H1 (cell line): ENCODE results near the gene ADAMTS8. TPM values are rescaled to one million over a fixed set of nuclear protein-coding genes. Genes with fewer than 3 reads are reported as not detected.
A peak's percentile ranks its signal among the peaks of the same experiment; 100 is the strongest.

ENCODE experiments used
- CTCF ChIA-PET: fragments of 300-600 bp; sonication (Branson Sonifier 250); formaldehyde crosslinking; loops from one replicate; lab custom pipeline; 2021; ENCODE audit not compliant: partially characterized antibody; lab: Charles Lee
- POLR2A ChIA-PET: fragments of 300-600 bp; sonication (Branson Sonifier 250); formaldehyde crosslinking; loops from one replicate; lab custom pipeline; 2021; ENCODE audit warnings: inconsistent platforms; ENCODE audit not compliant: partially characterized antibody; lab: Charles Lee
- DNase-seq, 2 experiments: peaks; one replicate each; pipeline versions ENCODE4 v3.0.0 to v3.0.0-alpha.2; 2010 to 2022; ENCODE audit warnings: low spot score in 2 of 2, low read depth in 1 of 2, mixed read lengths in 1 of 2
- FAIRE-seq: peaks from 2 replicates; lab custom pipeline; 2011; peaks lifted over from hg19 to GRCh38; lab: Jason Lieb, UNC
- H2AFZ ChIP-seq: 2 replicates; pipeline ENCODE4 v1.8.1; 2012; ENCODE audit warnings: low read length, inconsistent platforms
- H2AK5ac ChIP-seq: 2 replicates; pipeline ENCODE4 v1.6.1; 2013; ENCODE audit warnings: low read depth, low read length
- H2BK120ac ChIP-seq: replicated peaks from 2 replicates; pipeline ENCODE3; 2013; ENCODE audit warnings: low read depth, low read length, inconsistent platforms
- H2BK12ac ChIP-seq: 2 replicates; pipeline ENCODE4 v1.6.1; 2013; ENCODE audit warnings: low read depth, low read length
- H2BK15ac ChIP-seq: 2 replicates; pipeline ENCODE4 v1.6.1; 2013; ENCODE audit warnings: low read length
- H2BK20ac ChIP-seq: 2 replicates; pipeline ENCODE4 v1.6.1; 2013; ENCODE audit warnings: low read length
- H2BK5ac ChIP-seq: 2 replicates; pipeline ENCODE4 v1.6.1; 2013; ENCODE audit warnings: low read depth, low read length
- H3K14ac ChIP-seq: 2 replicates; pipeline ENCODE4 v1.6.1; 2013; ENCODE audit warnings: inconsistent platforms; ENCODE audit not compliant: insufficient read length
- H3K18ac ChIP-seq: 2 replicates; pipeline ENCODE4 v1.6.1; 2013; ENCODE audit warnings: low read length; ENCODE audit errors: extremely low read depth
- H3K23ac ChIP-seq: 2 replicates; pipeline ENCODE4 v1.6.1; 2013; ENCODE audit warnings: inconsistent platforms; ENCODE audit not compliant: insufficient read length
- H3K23me2 ChIP-seq: 2 replicates; pipeline ENCODE4 v1.6.1; 2013; ENCODE audit warnings: low read depth, low read length
- H3K27ac ChIP-seq: 2 replicates; pipeline ENCODE4 v1.6.1; 2011; ENCODE audit warnings: low read depth, low read length, inconsistent platforms
- H3K27me3 ChIP-seq, 4 experiments: replicated peaks in 1 of 4; 1 replicate in 1 of 4; 2 replicates in 3 of 4; pipeline versions ENCODE4 v1.6.1 to v1.8.1; 2011 to 2013; ENCODE audit warnings: low read length in 3 of 4, mild to moderate bottlenecking in 3 of 4, inconsistent platforms in 2 of 4, mixed read lengths in 2 of 4, moderate library complexity in 1 of 4; ENCODE audit not compliant: control insufficient read depth in 3 of 4, insufficient read depth in 3 of 4; ENCODE audit errors: extremely low read depth in 1 of 4
- H3K36me3 ChIP-seq, 4 experiments: 2 replicates each; pipeline versions ENCODE4 v1.6.1 to v1.8.1; 2011 to 2013; ENCODE audit warnings: mild to moderate bottlenecking in 4 of 4, low read length in 3 of 4, moderate library complexity in 2 of 4, control low read depth in 1 of 4, inconsistent platforms in 1 of 4; ENCODE audit not compliant: insufficient read depth in 4 of 4, control insufficient read depth in 2 of 4
- H3K4ac ChIP-seq: replicated peaks from 2 replicates; pipeline ENCODE3; 2013; ENCODE audit warnings: low read length, low read depth, mixed read lengths, inconsistent platforms; ENCODE audit not compliant: insufficient read length
- H3K4me1 ChIP-seq, 4 experiments: replicated peaks in 1 of 4; 1 replicate in 1 of 4; 2 replicates in 3 of 4; pipeline versions ENCODE4 v1.6.1 to v1.8.1; 2011 to 2013; ENCODE audit warnings: low read length in 3 of 4, inconsistent platforms in 2 of 4, mixed read lengths in 1 of 4; ENCODE audit not compliant: insufficient read depth in 4 of 4, control insufficient read depth in 3 of 4
- H3K4me2 ChIP-seq, 2 experiments: 2 replicates each; pipeline versions ENCODE4 v1.6.1 to v1.8.1; 2011 to 2013; ENCODE audit warnings: low read depth in 2 of 2, low read length in 2 of 2, control low read depth in 1 of 2, inconsistent platforms in 1 of 2, mild to moderate bottlenecking in 1 of 2; ENCODE audit not compliant: insufficient read depth in 1 of 2
- H3K4me3 ChIP-seq, 4 experiments: fragments of 200-600, 300-600 bp in 1 of 4; sonication (generic), shearing (Covaris generic), sonication (Bioruptor Twin) in 1 of 4; 2 replicates each; pipeline versions ENCODE4 v1.5.1 to v1.8.1; 2011 to 2016; ENCODE audit warnings: low read length in 4 of 4, low read depth in 3 of 4, control low read depth in 2 of 4, inconsistent platforms in 2 of 4, mild to moderate bottlenecking in 2 of 4, mixed read lengths in 1 of 4, moderate library complexity in 1 of 4; ENCODE audit not compliant: insufficient read depth in 2 of 4; ENCODE audit errors: extremely low read depth in 1 of 4
- H3K56ac ChIP-seq: replicated peaks from 2 replicates; pipeline ENCODE3; 2013; ENCODE audit warnings: low read depth, mild to moderate bottlenecking, mixed read lengths, low read length, inconsistent platforms; ENCODE audit not compliant: insufficient read length
- H3K79me1 ChIP-seq: 2 replicates; pipeline ENCODE4 v1.6.1; 2013; ENCODE audit warnings: low read depth, low read length, control low read depth
- H3K79me2 ChIP-seq, 2 experiments: 2 replicates each; pipeline versions ENCODE4 v1.6.1 to v1.8.1; 2012 to 2013; ENCODE audit warnings: low read length in 2 of 2, mild to moderate bottlenecking in 2 of 2, inconsistent platforms in 1 of 2; ENCODE audit not compliant: insufficient read depth in 2 of 2, control insufficient read depth in 1 of 2
- H3K9ac ChIP-seq, 4 experiments: replicated peaks in 1 of 4; 1 replicate in 1 of 4; 2 replicates in 3 of 4; pipeline versions ENCODE4 v1.6.1 to v1.8.1; 2011 to 2013; ENCODE audit warnings: low read depth in 3 of 4, low read length in 3 of 4, control low read depth in 2 of 4, mild to moderate bottlenecking in 2 of 4, moderate library complexity in 2 of 4, inconsistent platforms in 1 of 4; ENCODE audit errors: extremely low read depth in 1 of 4
- H3K9me3 ChIP-seq, 2 experiments: 2 replicates each; pipeline versions ENCODE4 v1.6.1 to v1.8.1; 2012 to 2013; ENCODE audit warnings: mild to moderate bottlenecking in 2 of 2, moderate library complexity in 2 of 2, control low read depth in 1 of 2, inconsistent platforms in 1 of 2, low read depth in 1 of 2, low read length in 1 of 2, mixed read lengths in 1 of 2; ENCODE audit not compliant: insufficient read depth in 2 of 2
- H4K20me1 ChIP-seq, 2 experiments: replicated peaks in 1 of 2; 2 replicates each; pipeline versions ENCODE3 to v1.8.1; 2011 to 2013; ENCODE audit warnings: inconsistent platforms in 2 of 2, low read length in 2 of 2, mild to moderate bottlenecking in 1 of 2; ENCODE audit not compliant: insufficient read depth in 2 of 2, control insufficient read depth in 1 of 2
- H4K5ac ChIP-seq: 2 replicates; pipeline ENCODE4 v1.6.1; 2013; ENCODE audit warnings: low read length, low read depth, mixed read lengths, inconsistent platforms; ENCODE audit not compliant: insufficient read length
- H4K8ac ChIP-seq: 2 replicates; pipeline ENCODE4 v1.8.0; 2013; ENCODE audit warnings: mild to moderate bottlenecking, moderate library complexity, low read length, inconsistent platforms; ENCODE audit not compliant: insufficient read depth; ENCODE audit errors: extremely low read depth
- H4K91ac ChIP-seq: replicated peaks from 2 replicates; pipeline ENCODE3; 2013; ENCODE audit warnings: low read length, mixed read lengths, inconsistent platforms; ENCODE audit not compliant: insufficient read length
- CBX5 ChIP-seq: fragments of 300-800, 300-1000 bp; sonication (generic); IDR thresholded peaks from 2 replicates; pipeline ENCODE4 v1.7.1; 2016; ENCODE audit warnings: antibody characterized with exemption, low read length, low read depth
- CHD1 ChIP-seq: IDR thresholded peaks from 2 replicates; pipeline ENCODE4 v1.6.1; 2012; ENCODE audit warnings: low read depth, low read length, improper control_type of control experiment
- CHD2 ChIP-seq: IDR thresholded peaks from 2 replicates; pipeline ENCODE4 v1.6.1; 2012; ENCODE audit warnings: low read length, improper control_type of control experiment
- GABPA ChIP-seq: IDR thresholded peaks from 2 replicates; pipeline ENCODE4 v1.6.1; 2011; ENCODE audit warnings: mild to moderate bottlenecking, low read length, moderate library complexity, borderline replicate concordance; ENCODE audit not compliant: insufficient read depth
- MAFK ChIP-seq: IDR thresholded peaks from 2 replicates; pipeline ENCODE4 v1.6.1; 2012; ENCODE audit warnings: low read depth, mild to moderate bottlenecking, improper control_type of control experiment, low read length
- POU5F1 ChIP-seq: IDR thresholded peaks from 2 replicates; pipeline ENCODE4 v1.6.1; 2011; ENCODE audit warnings: low read depth, mild to moderate bottlenecking, low read length, moderate library complexity
- RFX5 ChIP-seq: IDR thresholded peaks from 2 replicates; pipeline ENCODE4 v1.6.1; 2011; ENCODE audit warnings: low read depth, low read length, improper control_type of control experiment, borderline replicate concordance
- RNF2 ChIP-seq: fragments of 200-900, 300-1000 bp; sonication (generic); IDR thresholded peaks from 2 replicates; pipeline ENCODE4 v1.7.1; 2016; ENCODE audit warnings: borderline replicate concordance, low read depth, mild to moderate bottlenecking, antibody characterized with exemption, low read length; ENCODE audit not compliant: poor library complexity, severe bottlenecking; ENCODE audit errors: missing control alignments
- SIX5 ChIP-seq: IDR thresholded peaks from 2 replicates; pipeline ENCODE4 v1.6.1; 2011; ENCODE audit warnings: mild to moderate bottlenecking, low read depth, low read length
- SP1 ChIP-seq: IDR thresholded peaks from 2 replicates; pipeline ENCODE4 v1.6.1; 2011; ENCODE audit warnings: low read depth, low read length
- SRF ChIP-seq: IDR thresholded peaks from 2 replicates; pipeline ENCODE4 v1.6.1; 2011; ENCODE audit warnings: mild to moderate bottlenecking, low read depth, low read length, moderate library complexity
- WGBS, 2 experiments: shearing (Covaris generic) in 1 of 2; methylation state at CpG; one replicate each; pipeline versions ENCODE4 v1.1.6 to v1.1.7; 2013 to 2015; ENCODE audit warnings: low lambda C conversion rate in 2 of 2, mixed read lengths in 2 of 2, inconsistent platforms in 1 of 2, low coverage in 1 of 2, missing lambda C conversion rate in 1 of 2; ENCODE audit not compliant: insufficient replicate concordance in 2 of 2, insufficient coverage in 1 of 2, insufficient read length in 1 of 2; ENCODE audit errors: extremely low coverage in 1 of 2, missing lambda C conversion rate in 1 of 2; 5-methylcytosine and 5-hydroxymethylcytosine counted together
- polyA plus RNA-seq, 7 experiments: library from polyadenylated mRNA; depleted of rRNA in 3 of 7; stranded (reverse) in 5 of 7; unstranded in 2 of 7; fragments of >200 nt in 5 of 7; fragments of 200-250 nt in 2 of 7; gene quantifications; 1 replicate in 5 of 7; 2 replicates in 1 of 7; 4 replicates in 1 of 7; pipeline versions ENCODE4 v1.2.1 to v1.2.3, GENCODE V29; 2011 to 2013; ENCODE audit warnings: missing spikeins in 2 of 7, mixed read lengths in 2 of 7
- total RNA-seq: library from RNA; stranded (reverse); fragmentation: NEBNext Ultra II Directional; extraction: Animal tissue kit (Norgen Biotek cat#: 25700); gene quantifications from 2 replicates; pipeline ENCODE4 v1.2.1, GENCODE V29; 2021
- TF ChIP-seq, protein P1 (sequence below): IDR thresholded peaks from 2 replicates; pipeline ENCODE4 v1.6.1; 2012; ENCODE audit warnings: low read length, inconsistent platforms

The ADAMTS8 gene
- total and polyA plus RNA-seq, 2 of the 8 experiments (the other 6 are each of a cell fraction or from before 2014, with no cell fraction given), result 9.3 to 16.6 TPM

DNA sequence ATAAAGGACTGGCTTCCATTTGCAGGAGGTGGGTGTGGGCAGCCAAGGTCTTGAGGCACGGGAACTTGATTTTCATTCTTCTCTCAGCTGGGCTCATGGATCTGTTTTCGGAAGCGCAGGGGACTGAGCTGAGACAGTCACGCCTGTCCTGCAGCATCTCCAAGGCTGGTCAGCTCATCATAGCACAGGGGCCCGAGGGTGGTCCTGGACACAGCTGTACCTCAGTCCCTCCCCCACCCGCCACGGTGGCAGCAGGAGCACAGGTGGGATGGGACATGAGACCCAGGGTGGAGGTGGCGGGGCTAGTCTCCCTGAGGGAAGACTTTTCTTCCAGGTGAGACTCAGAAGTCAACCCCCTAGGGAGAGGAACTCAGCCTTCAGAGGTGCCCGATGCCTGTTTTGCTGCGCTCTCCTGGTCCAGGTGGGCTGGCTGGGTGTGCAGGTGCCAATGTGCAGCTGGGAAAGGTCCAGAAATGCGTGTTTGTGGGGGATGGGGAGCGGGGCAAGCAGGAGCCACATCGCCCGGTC lies 3.7 kb downstream of the ADAMTS8 start:
- ChIA-PET POLR2A (interaction anchor here (0.5 to 1.3 kb wide), 4 partner anchors 9 to 194 kb away, joined by 3 to 5 read pairs (median 4); no protein-coding TSS in a partner anchor), CTCF (interaction anchor here (0.5 to 4.1 kb wide), 15 partner anchors 8 to 439 kb away, joined by 3 to 21 read pairs (median 4); no protein-coding TSS in a partner anchor)
- H3K4me1 ChIP-seq, result peaks cover 0 to 13% (median 9%) of the 10 kb centered on the region in 4 experiments; a peak in 6 of 7 replicates
- no peak overlapping the region; the same call in 1 of the 2 replicates for H4K8ac ChIP-seq
- H4K91ac ChIP-seq, result no peak overlapping the region
- no peak for FAIRE-seq
- H3K9ac ChIP-seq, result no peak overlapping the region
- no peak overlapping the region for H3K14ac ChIP-seq
- no peaks in the 10 kb centered on the region for H3K36me3 ChIP-seq
- H4K5ac ChIP-seq, result no peak overlapping the region
- H3K23me2 ChIP-seq, result peaks cover 9% of the 10 kb centered on the region; the same call in 1 of the 2 replicates
- no peak overlapping the region for H3K18ac ChIP-seq
- H3K23ac ChIP-seq, result no peak overlapping the region
- H2AK5ac ChIP-seq, result 0 out of 2 replicates have a peak overlapping the region, but pooled peaks have one; percentile 70
- H3K4ac ChIP-seq, result no peak overlapping the region
- H3K4me3 ChIP-seq, result no peak overlapping the region
- H2BK12ac ChIP-seq, result no peak overlapping the region
- H2BK5ac ChIP-seq, result no peak overlapping the region
- no peaks in the 10 kb centered on the region for H4K20me1 ChIP-seq
- no peaks in the 10 kb centered on the region; the same call in 1 of the 2 replicates for H3K79me1 ChIP-seq
- H3K27me3 ChIP-seq, result peaks cover 2 to 32% (median 30%) of the 10 kb centered on the region in 4 experiments
- no peak overlapping the region for H2BK20ac ChIP-seq
- H3K79me2 ChIP-seq, result no peaks in the 10 kb centered on the region
- DNase-seq, result no peak
- H3K56ac ChIP-seq, result no peak overlapping the region
- WGBS, 2 experiments, result 93% methylated on average over 14 of the region's 14 CpGs; no CpG with 5 or more reads in 1 of the 2 experiments
- H3K9me3 ChIP-seq, result no peaks in the 10 kb centered on the region
- H3K4me2 ChIP-seq, result no peak overlapping the region
- no peak overlapping the region for H2BK15ac ChIP-seq
- no peak overlapping the region for H2AFZ ChIP-seq
- H2BK120ac ChIP-seq, result no peak overlapping the region
- H3K27ac ChIP-seq, result no peak overlapping the region
- TF ChIP-seq POU5F1 (no peak), SIX5 (no peak), MAFK (no peak), RNF2 (no peak), SRF (no peak), CHD1 (no peak), CHD2 (no peak), CBX5 (no peak), SP1 (no peak), GABPA (no peak), RFX5 (no peak)
- TF ChIP-seq, protein P1, sequence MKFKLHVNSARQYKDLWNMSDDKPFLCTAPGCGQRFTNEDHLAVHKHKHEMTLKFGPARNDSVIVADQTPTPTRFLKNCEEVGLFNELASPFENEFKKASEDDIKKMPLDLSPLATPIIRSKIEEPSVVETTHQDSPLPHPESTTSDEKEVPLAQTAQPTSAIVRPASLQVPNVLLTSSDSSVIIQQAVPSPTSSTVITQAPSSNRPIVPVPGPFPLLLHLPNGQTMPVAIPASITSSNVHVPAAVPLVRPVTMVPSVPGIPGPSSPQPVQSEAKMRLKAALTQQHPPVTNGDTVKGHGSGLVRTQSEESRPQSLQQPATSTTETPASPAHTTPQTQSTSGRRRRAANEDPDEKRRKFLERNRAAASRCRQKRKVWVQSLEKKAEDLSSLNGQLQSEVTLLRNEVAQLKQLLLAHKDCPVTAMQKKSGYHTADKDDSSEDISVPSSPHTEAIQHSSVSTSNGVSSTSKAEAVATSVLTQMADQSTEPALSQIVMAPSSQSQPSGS, result no peak
